GM23338 (cell line): ENCODE data around the gene PRMT9. TPM values are rescaled to one million over a fixed set of nuclear protein-coding genes. Genes with fewer than 3 reads are reported as not detected.
A peak's percentile ranks its signal among the peaks of the same experiment; 100 is the strongest.

Experiments used
- ATAC-seq: fragments of 200-7000 bp; cut with Tn5 transposase; 3 replicates; pipeline ENCODE4 v1.9.1; 2020
- DNase-seq: peaks from one replicate; pipeline ENCODE4 v3.0.0-alpha.2; 2015; ENCODE audit warnings: low spot score
- H2AFZ ChIP-seq: fragments of 200-600 bp; sonication (generic); 2 replicates; pipeline ENCODE4 v1.8.0; 2016; ENCODE audit warnings: antibody characterized with exemption, mild to moderate bottlenecking, moderate library complexity
- H3F3A ChIP-seq: fragments of 200-600 bp; sonication (generic); replicated peaks from 2 replicates; pipeline ENCODE4 v1.8.0; 2017; ENCODE audit warnings: antibody characterized with exemption, mixed run types, low read depth
- H3K27ac ChIP-seq: fragments of 200-600 bp; sonication (generic); 2 replicates; pipeline ENCODE4 v1.6.1; 2016; ENCODE audit warnings: low read depth
- H3K27me3 ChIP-seq: fragments of 200-600 bp; sonication (generic); 2 replicates; pipeline ENCODE4 v1.8.0; 2016; ENCODE audit warnings: mild to moderate bottlenecking, mixed run types, moderate library complexity; ENCODE audit not compliant: insufficient read depth
- H3K36me3 ChIP-seq: fragments of 200-600 bp; sonication (generic); 2 replicates; pipeline ENCODE4 v1.8.0; 2016; ENCODE audit warnings: mild to moderate bottlenecking; ENCODE audit not compliant: insufficient read depth
- H3K4me1 ChIP-seq: fragments of 200-600 bp; sonication (generic); 2 replicates; pipeline ENCODE4 v1.8.0; 2016; ENCODE audit warnings: mild to moderate bottlenecking, moderate library complexity; ENCODE audit not compliant: insufficient read depth
- H3K4me2 ChIP-seq: fragments of 200-600 bp; sonication (generic); 2 replicates; pipeline ENCODE4 v1.7.1; 2017; ENCODE audit warnings: mixed run types
- H3K4me3 ChIP-seq: fragments of 200-600 bp; sonication (generic); 2 replicates; pipeline ENCODE4 v1.6.1; 2016; ENCODE audit warnings: mixed run types
- H3K79me2 ChIP-seq: fragments of 200-600 bp; sonication (generic); replicated peaks from 2 replicates; pipeline ENCODE4 v1.8.0; 2017; ENCODE audit warnings: mild to moderate bottlenecking; ENCODE audit not compliant: insufficient read depth
- H3K9me2 ChIP-seq: fragments of 200-600 bp; sonication (generic); 2 replicates; pipeline ENCODE4 v1.8.0; 2017; ENCODE audit not compliant: insufficient read depth
- H4K20me1 ChIP-seq: fragments of 200-600 bp; sonication (generic); replicated peaks from 2 replicates; pipeline ENCODE4 v1.8.0; 2017; ENCODE audit warnings: mild to moderate bottlenecking; ENCODE audit not compliant: insufficient read depth
- H3K27ac Mint-ChIP-seq: 2 replicates; pipeline ENCODE4 v1.8.0; 2020; ENCODE audit warnings: inconsistent platforms, mild to moderate bottlenecking, moderate library complexity, mixed read lengths
- H3K27me3 Mint-ChIP-seq: 3 replicates; pipeline ENCODE4 v1.8.0; 2022; ENCODE audit warnings: low read depth, mild to moderate bottlenecking, moderate library complexity, mixed read lengths, inconsistent platforms; ENCODE audit not compliant: insufficient read depth, poor library complexity
- H3K36me3 Mint-ChIP-seq: 3 replicates; pipeline ENCODE4 v1.8.0; 2021; ENCODE audit warnings: low read depth, mild to moderate bottlenecking, inconsistent platforms, moderate library complexity, mixed read lengths
- H3K4me1 Mint-ChIP-seq: 3 replicates; pipeline ENCODE4 v1.8.0; 2020; ENCODE audit warnings: mild to moderate bottlenecking, inconsistent platforms, mixed read lengths
- H3K4me3 Mint-ChIP-seq: 3 replicates; pipeline ENCODE4 v1.8.0; 2021; ENCODE audit warnings: moderate library complexity, mild to moderate bottlenecking, inconsistent platforms, mixed read lengths
- H3K9me3 Mint-ChIP-seq: 3 replicates; pipeline ENCODE4 v1.8.0; 2020; ENCODE audit warnings: moderate library complexity, mild to moderate bottlenecking, inconsistent platforms, mixed read lengths
- CREB1 ChIP-seq: fragments of 250-450 bp; sonication (Bioruptor Pico); IDR thresholded peaks from 2 replicates; pipeline ENCODE4 v1.5.0; 2020; ENCODE audit warnings: low read depth, mild to moderate bottlenecking, moderate library complexity
- CTCF ChIP-seq, 2 experiments: fragments of 200-600 bp in 1 of 2; sonication (generic) in 1 of 2; conservative IDR thresholded peaks; 2 replicates each; pipeline versions ENCODE4 v1.5.1 to v1.6.1; 2016 to 2017; ENCODE audit warnings: antibody characterized with exemption in 2 of 2, low read depth in 2 of 2, mild to moderate bottlenecking in 2 of 2, moderate library complexity in 1 of 2
- ETS1 ChIP-seq: IDR thresholded peaks from 2 replicates; pipeline ENCODE4 v1.6.1; 2016; ENCODE audit warnings: antibody characterized with exemption
- EZH2 ChIP-seq: fragments of 200-600 bp; sonication (generic); IDR thresholded peaks from one replicate; pipeline ENCODE4 v1.8.0; 2017; ENCODE audit warnings: antibody characterized with exemption, mild to moderate bottlenecking, low read depth; ENCODE audit not compliant: unreplicated experiment
- JUNB ChIP-seq: IDR thresholded peaks from one replicate; pipeline ENCODE4 v1.6.1; 2016; ENCODE audit warnings: antibody characterized with exemption; ENCODE audit not compliant: unreplicated experiment
- NANOG ChIP-seq: IDR thresholded peaks from 2 replicates; pipeline ENCODE4 v1.6.1; 2016; ENCODE audit warnings: antibody characterized with exemption, borderline replicate concordance
- REST ChIP-seq: IDR thresholded peaks from one replicate; pipeline ENCODE4 v1.6.1; 2018; ENCODE audit warnings: antibody characterized with exemption; ENCODE audit not compliant: unreplicated experiment
- STAT1 ChIP-seq: IDR thresholded peaks from one replicate; pipeline ENCODE4 v1.6.1; 2016; ENCODE audit warnings: antibody characterized with exemption; ENCODE audit not compliant: unreplicated experiment
- ZNF114 ChIP-seq: fragments of 250-450 bp; sonication (Bioruptor Pico); IDR thresholded peaks from 2 replicates; pipeline ENCODE4 v1.5.0; 2020; ENCODE audit warnings: mild to moderate bottlenecking, moderate library complexity
- ZNF331 ChIP-seq: fragments of 250-450 bp; sonication (Bioruptor Pico); IDR thresholded peaks from 2 replicates; pipeline ENCODE4 v1.5.0; 2020; ENCODE audit warnings: low read depth, mild to moderate bottlenecking, moderate library complexity
- ZNF462 ChIP-seq: fragments of 250-450 bp; sonication (Bioruptor Pico); IDR thresholded peaks from 2 replicates; pipeline ENCODE4 v1.5.0; 2020; ENCODE audit warnings: mild to moderate bottlenecking, moderate library complexity
- polyA plus RNA-seq: library from polyadenylated mRNA; unstranded; fragments of >200 nt; fragmentation: Nextera tagmentation; extraction: Ambion mirVana; gene quantifications from 2 replicates; pipeline ENCODE4 v1.2.1, GENCODE V29; 2016
- total RNA-seq: library from RNA; depleted of rRNA; stranded (reverse); fragments of >200 nt; shearing (Covaris generic); gene quantifications from 2 replicates; pipeline ENCODE4 v1.2.3, GENCODE V29; 2014

The PRMT9 gene
- total and polyA plus RNA-seq, 2 experiments from 2014 or later, result 7.6 to 11.2 TPM

- H3K4me3 Mint-ChIP-seq, result no peak overlapping the region
- H3K27ac Mint-ChIP-seq, result no peak overlapping the region
- Histone ChIP-seq H2AFZ (peak overlapping the region; percentile 89), H3K4me2 (no peak overlapping the region), H3K36me3 (no peaks in the 10 kb centered on the region), H4K20me1 (no peaks in the 10 kb centered on the region), H3K4me3 (no peak overlapping the region), H3K9me2 (no peaks in the 10 kb centered on the region), H3K79me2 (no peaks in the 10 kb centered on the region), H3F3A (no peaks in the 10 kb centered on the region), H3K27me3 (no peaks in the 10 kb centered on the region), H3K4me1 (no peaks in the 10 kb centered on the region), H3K27ac (no peak overlapping the region)
- DNase-seq, result no peak
- no peak for TF ChIP-seq NANOG
- TF ChIP-seq CTCF (conservative IDR thresholded peaks at IDR 0.05; ENCODE audit: low read depth in 2 of 2), result no peak
- no peak for TF ChIP-seq JUNB
- no peak for TF ChIP-seq CREB1 (CRISPR knock-in tag)
- TF ChIP-seq ZNF114 (CRISPR knock-in tag), result no peak
- no peak for TF ChIP-seq EZH2
- no peak for TF ChIP-seq REST
- no peak for TF ChIP-seq ETS1
- no peak for TF ChIP-seq ZNF331
- TF ChIP-seq ZNF462, result no peak
- no peak for TF ChIP-seq STAT1
- no peaks in the 10 kb centered on the region for H3K27me3 Mint-ChIP-seq
- no peaks in the 10 kb centered on the region for H3K36me3 Mint-ChIP-seq
- H3K9me3 Mint-ChIP-seq, result no peaks in the 10 kb centered on the region
- peaks cover 5% of the 10 kb centered on the region for H3K4me1 Mint-ChIP-seq
- ATAC-seq, result no peak
Measured at GRCh38 chr4:147709999-147710398, 26.0 kb upstream of the PRMT9 start.
